GM12873 (cell line): ENCODE results near the gene RPL37A.

Experiments used
- TF ChIP-seq, protein P1 (sequence below): IDR thresholded peaks from 2 replicates; pipeline ENCODE4 v1.5.1; 2012; ENCODE audit warnings: low read depth, mild to moderate bottlenecking, moderate library complexity, low read length, control low read depth; ENCODE audit not compliant: insufficient read depth; ENCODE audit errors: missing control alignments

RPL37A gene

DNA sequence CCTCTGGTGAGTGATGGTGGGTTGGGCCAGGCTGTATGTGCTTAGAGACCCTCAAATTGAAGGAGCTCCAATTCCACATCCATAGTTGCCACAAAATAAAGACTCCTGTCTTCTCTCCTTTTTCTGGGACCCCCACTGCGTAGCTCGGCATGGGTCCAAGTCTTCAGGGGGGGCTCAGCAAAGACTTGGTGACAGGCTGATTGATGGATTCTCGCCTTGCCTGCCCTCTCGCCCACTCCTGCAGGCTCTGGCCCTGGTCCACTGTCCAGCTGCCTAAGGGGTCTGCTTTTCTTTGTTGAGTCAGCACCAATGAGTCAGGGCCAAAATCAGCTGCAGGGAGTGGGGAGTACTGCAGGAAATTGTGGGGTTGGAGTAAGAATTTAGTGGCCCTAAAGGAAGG is 21.5 kb downstream of the RPL37A start:
- TF ChIP-seq, protein P1, sequence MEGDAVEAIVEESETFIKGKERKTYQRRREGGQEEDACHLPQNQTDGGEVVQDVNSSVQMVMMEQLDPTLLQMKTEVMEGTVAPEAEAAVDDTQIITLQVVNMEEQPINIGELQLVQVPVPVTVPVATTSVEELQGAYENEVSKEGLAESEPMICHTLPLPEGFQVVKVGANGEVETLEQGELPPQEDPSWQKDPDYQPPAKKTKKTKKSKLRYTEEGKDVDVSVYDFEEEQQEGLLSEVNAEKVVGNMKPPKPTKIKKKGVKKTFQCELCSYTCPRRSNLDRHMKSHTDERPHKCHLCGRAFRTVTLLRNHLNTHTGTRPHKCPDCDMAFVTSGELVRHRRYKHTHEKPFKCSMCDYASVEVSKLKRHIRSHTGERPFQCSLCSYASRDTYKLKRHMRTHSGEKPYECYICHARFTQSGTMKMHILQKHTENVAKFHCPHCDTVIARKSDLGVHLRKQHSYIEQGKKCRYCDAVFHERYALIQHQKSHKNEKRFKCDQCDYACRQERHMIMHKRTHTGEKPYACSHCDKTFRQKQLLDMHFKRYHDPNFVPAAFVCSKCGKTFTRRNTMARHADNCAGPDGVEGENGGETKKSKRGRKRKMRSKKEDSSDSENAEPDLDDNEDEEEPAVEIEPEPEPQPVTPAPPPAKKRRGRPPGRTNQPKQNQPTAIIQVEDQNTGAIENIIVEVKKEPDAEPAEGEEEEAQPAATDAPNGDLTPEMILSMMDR, result no peak

GRCh38 chr2:216522892-216523502 is 24.4 kb downstream of the RPL37A start:
- TF ChIP-seq, protein P1, result no peak

DNA sequence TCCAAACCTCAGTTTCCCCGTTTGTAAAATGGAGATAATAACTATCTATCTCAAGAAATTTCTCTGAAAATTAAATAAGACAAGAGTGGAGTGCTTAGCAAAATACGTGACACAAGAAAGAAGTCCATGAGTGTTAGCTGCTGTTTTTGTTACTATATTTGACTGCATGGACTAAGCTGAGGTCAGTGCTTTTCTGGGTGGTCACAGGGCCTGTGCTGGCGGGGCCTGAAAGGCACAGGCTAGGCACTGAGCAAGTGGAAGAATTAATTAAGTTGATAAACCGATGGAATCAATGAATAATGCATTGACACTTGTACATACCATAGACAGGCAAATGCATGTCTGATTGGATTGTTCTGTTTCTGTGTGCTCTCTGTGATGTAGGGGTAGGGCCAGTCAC is 27.3 kb downstream of the RPL37A start:
- TF ChIP-seq, protein P1, result no peak

GRCh38 chr2:216526939-216527338 is 28.3 kb downstream of the RPL37A start:
- TF ChIP-seq, protein P1, result no peak

DNA sequence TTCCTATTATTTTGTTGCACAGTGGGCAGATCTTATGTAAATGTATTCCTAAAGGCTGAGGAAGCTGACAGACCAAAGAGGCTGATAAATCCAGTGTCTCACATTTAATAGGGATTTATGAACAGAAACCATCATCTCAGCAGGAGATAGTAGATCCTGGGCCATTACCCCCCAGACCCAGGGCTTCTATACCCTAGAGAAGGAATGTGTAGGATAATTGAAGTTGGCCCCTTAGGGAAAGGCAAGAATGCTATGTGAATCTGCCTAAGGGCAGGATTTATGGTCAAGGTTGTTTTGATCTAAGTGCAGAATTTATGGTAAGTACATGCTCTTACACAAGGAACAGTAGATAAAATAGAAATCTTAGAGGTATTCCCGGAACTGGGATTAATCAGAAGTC is 29.0 kb downstream of the RPL37A start:
- TF ChIP-seq, protein P1, result no peak

DNA sequence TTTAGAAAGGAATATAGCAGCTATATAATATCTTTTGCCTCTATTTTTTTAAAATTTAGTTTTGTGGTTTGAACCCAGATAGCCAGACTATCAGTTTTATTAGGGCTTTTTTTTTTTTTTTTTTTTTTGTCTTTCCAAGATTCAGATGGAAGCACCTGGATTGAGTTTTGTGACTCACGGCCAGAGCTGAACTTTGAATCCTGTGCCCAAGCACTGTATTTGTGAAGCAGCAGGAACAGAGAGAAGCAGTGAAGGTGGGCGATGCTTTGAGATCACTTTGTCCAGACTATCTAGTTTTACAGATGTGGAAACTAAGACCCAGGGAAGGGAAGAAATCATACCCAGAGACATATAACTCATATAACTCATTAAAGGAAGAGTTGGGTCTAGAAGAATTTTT is 33.9 kb downstream of the RPL37A start:
- TF ChIP-seq, protein P1, result no peak

DNA sequence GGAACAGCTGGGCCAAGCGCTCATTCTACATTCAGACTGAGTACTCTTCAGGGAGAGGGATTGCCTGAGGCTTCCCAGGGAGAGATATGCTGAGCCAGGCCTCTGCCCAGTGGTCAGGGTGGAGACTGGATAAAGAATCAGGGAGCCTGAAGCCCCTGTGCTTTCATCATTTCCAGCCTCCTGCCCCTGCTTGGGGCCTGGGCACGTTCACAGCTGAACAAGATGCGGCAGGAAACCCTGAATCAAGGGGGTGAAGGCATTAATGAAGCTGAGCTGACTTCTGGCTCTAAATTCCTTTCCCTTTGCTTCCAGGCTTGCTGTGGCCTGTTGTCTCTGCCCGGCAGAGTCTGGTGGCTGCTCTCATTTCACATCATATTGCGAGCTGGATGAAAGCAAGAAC is 35.0 kb downstream of the RPL37A start:
- TF ChIP-seq, protein P1, result no peak
